GM18507 (cell line): ENCODE data around the gene CCL5.

Experiments
- DNase-seq: peaks from one replicate; pipeline ENCODE4 v3.0.0; 2011; ENCODE audit warnings: low read depth; ENCODE audit not compliant: insufficient read length; ENCODE audit errors: extremely low spot score
- FAIRE-seq: peaks from 2 replicates; lab custom pipeline; 2011; peaks lifted over from hg19 to GRCh38; lab: Jason Lieb, UNC

CCL5 gene

DNA sequence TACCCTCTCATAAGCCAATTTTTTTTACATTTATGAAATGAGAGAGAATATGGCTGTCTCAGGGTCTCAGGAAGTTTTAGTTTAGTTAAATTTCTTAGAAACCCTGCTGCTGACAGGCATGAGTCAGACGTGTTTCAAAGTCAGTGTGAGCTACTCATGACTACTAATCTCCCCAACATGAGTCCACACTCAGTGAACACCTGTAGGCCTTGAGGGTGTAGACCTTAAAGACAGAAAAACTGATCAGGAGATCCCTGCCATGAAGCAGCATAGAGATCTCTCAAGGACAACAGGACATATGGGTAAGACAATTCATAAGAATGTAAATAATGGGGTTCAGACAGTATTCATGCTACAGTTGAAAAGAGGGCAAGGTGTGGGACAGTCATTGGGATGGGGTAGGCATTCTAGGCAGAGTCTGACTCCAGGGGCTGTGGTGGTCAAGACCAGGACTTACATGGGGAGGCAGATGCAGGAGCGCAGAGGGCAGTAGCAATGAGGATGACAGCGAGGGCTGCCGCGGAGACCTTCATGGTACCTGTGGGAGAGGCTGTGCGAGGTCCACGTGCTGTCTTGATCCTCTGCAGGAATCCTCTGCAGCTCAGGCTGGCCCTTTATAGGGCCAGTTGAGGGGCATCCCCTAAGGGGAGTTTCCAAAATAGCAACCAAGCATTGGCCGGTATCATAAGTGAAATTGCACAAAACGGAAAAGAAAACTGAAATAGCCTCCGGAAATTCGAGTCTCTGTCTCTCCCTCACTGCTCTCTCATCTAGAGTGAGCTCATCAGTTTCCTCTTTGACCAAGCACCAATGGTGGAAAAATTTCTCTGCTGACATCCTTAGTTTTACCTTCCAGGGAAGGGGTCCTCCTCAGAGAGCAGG, at the start of gene CCL5:
TSS of gene CCL5 (minus strand) at position 588 of the 882 bp plus-strand sequence.
- FAIRE-seq (no peak), DNase-seq (peak; percentile 76)

- no peak for DNase-seq
- FAIRE-seq = no peak
Measured at GRCh38 chr17:35927714-35928113, 47.6 kb upstream of the CCL5 start.

- FAIRE-seq = no peak
- DNase-seq = no peak
Measured at GRCh38 chr17:35923609-35924114, 43.5 kb upstream of the CCL5 start.

GRCh38 chr17:35920229-35920628, 40.1 kb upstream of the CCL5 start:
- DNase-seq (no peak), FAIRE-seq (no peak)

GRCh38 chr17:35918665-35919064, 38.5 kb upstream of the CCL5 start:
- no peak for FAIRE-seq

DNA sequence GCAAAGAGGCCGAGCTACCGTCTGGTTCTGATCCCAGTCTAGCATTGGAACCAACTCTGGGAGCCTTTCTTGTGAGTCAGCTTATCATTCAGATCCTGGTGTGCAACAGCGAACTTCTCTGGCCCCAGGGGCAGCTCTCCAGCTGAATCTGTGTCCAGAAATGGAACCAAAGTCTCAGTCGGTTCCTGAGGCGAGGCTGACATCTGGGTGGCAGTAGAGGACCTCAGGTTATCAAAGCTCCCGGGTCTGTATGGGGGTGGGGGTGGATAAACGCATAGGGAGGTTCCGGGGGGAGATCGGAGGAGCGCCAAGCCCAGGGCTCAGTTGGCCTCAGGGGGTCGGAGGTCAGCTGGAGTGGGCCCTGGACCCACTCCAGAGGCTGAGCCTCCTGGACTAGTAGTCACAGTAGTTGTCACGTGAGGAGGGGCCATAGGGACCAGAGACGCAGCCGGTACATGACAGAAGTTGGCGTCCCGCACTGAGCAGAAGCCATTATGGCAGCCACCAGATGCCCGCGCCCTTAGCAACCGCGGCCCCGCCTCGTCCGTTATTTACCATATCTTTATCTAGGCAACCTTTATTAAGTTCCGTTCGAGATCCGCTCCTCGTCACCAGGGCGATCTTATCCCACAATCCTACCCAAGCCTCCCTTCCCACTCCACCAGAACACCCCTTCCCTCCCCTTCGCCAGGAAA, 37.5 kb upstream of the CCL5 start:
- FAIRE-seq (no peak), DNase-seq (no peak)

More at GRCh38 chr17:35918665-35919064, 38.5 kb upstream of the CCL5 start:
- no peak for DNase-seq

- FAIRE-seq (no peak), DNase-seq (no peak)
Measured at GRCh38 chr17:35915153-35915964, 35.2 kb upstream of the CCL5 start.

DNA sequence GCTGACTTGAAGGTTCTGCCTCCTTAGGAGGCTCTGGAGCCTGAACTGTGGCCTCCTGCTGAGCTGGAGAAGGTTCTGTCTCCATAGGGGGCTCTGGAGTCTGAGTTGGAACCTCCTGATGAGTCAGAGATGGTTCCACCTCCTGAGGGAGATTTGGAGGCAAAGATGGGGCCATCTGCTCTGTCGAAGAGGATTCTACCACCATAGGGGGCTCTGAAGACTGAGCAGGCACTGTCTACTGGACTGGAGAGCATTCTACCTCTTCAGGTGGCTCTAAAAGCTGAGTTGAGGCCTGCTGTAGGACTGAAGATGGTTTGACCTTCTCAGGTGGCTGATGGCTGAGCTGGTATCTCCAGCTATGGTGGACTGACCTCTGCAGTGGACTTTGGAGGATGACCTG, 34.2 kb upstream of the CCL5 start:
- DNase-seq (no peak), FAIRE-seq (no peak)

GRCh38 chr17:35913609-35914008, 33.4 kb upstream of the CCL5 start:
- no peak for FAIRE-seq

GRCh38 chr17:35912942-35913341, 32.8 kb upstream of the CCL5 start:
- DNase-seq = no peak
- FAIRE-seq = no peak

More at GRCh38 chr17:35913609-35914008, 33.4 kb upstream of the CCL5 start:
- no peak for DNase-seq

GRCh38 chr17:35912339-35912912, 32.3 kb upstream of the CCL5 start:
- DNase-seq (no peak), FAIRE-seq (no peak)

- FAIRE-seq = no peak
- DNase-seq = no peak
Measured at GRCh38 chr17:35909408-35909807, 29.2 kb upstream of the CCL5 start.

GRCh38 chr17:35907691-35908090, 27.5 kb upstream of the CCL5 start:
- FAIRE-seq = no peak
- no peak for DNase-seq

GRCh38 chr17:35906926-35907637, 26.9 kb upstream of the CCL5 start:
- DNase-seq (no peak), FAIRE-seq (no peak)

- DNase-seq (no peak), FAIRE-seq (no peak)
Measured at GRCh38 chr17:35906191-35906925, 26.2 kb upstream of the CCL5 start.

GRCh38 chr17:35903451-35903850, 23.3 kb upstream of the CCL5 start:
- DNase-seq (no peak), FAIRE-seq (no peak)

DNA sequence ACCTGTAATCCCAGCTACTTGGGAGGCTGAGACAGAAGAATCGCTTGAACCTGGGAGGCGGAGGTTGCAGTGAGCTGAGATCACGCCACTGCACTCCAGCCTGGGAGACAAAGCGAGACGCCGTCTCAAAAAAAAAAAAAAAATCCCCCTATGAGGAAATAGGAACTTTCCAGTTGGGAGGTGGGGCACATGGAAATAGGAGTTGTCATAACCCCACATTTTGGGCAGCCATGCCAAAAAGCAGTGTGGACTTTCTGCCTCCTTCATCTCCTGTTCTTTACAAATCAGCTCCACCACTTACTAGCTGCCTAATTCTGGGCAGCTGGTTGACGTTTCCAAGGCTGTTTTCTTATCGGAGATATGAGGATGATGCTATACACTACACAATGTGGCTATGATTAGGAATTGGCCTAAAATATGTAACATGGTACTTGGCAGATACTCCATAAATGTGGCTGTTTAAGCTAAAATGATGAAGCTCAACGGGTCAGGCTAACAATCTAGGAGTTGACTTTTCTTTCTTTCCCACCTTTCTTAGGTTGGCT, 21.5 kb upstream of the CCL5 start:
- FAIRE-seq = no peak

More for the DNA sequence above, 21.5 kb upstream of the CCL5 start:
- no peak for DNase-seq
